HEK293 (cell line): Measurements from ENCODE around the gene STARD9.
A peak's percentile ranks its signal among the peaks of the same experiment; 100 is the strongest.

Source experiments
- BCL6B ChIP-seq: fragments of 450-650 bp; formaldehyde crosslinking; IDR thresholded peaks from 2 replicates; pipeline ENCODE4 v1.5.1; 2017; ENCODE audit warnings: missing biosample characterization, missing genetic modification characterization
- GLI2 ChIP-seq: fragments of 450-650 bp; formaldehyde crosslinking; IDR thresholded peaks from 2 replicates; pipeline ENCODE4; 2017; ENCODE audit warnings: missing biosample characterization, missing genetic modification characterization, low read depth, borderline replicate concordance
- PRDM10 ChIP-seq: fragments of 450-650 bp; formaldehyde crosslinking; IDR thresholded peaks from 2 replicates; pipeline ENCODE4 v1.5.1; 2016; ENCODE audit warnings: missing biosample characterization, missing genetic modification characterization
- PRDM2 ChIP-seq: fragments of 450-650 bp; formaldehyde crosslinking; IDR thresholded peaks from 2 replicates; pipeline ENCODE4 v1.5.1; 2016; ENCODE audit warnings: missing biosample characterization, missing genetic modification characterization, borderline replicate concordance
- SCRT1 ChIP-seq: fragments of 450-650 bp; formaldehyde crosslinking; IDR thresholded peaks from 2 replicates; pipeline ENCODE4 v1.5.1; 2016; ENCODE audit warnings: missing biosample characterization, missing genetic modification characterization, borderline replicate concordance
- TSHZ1 ChIP-seq: fragments of 450-650 bp; formaldehyde crosslinking; IDR thresholded peaks from 2 replicates; pipeline ENCODE4 v1.5.1; 2016; ENCODE audit warnings: missing biosample characterization, missing genetic modification characterization, borderline replicate concordance
- ZBTB7A ChIP-seq: fragments of 450-650 bp; formaldehyde crosslinking; IDR thresholded peaks from 2 replicates; pipeline ENCODE4 v1.5.1; 2016; ENCODE audit warnings: low read depth, missing biosample characterization, missing genetic modification characterization
- ZFHX2 ChIP-seq: fragments of 450-650 bp; formaldehyde crosslinking; conservative IDR thresholded peaks from 2 replicates; pipeline ENCODE4 v1.5.1; 2016; ENCODE audit warnings: missing biosample characterization, missing genetic modification characterization
- ZNF121 ChIP-seq: fragments of 450-650 bp; formaldehyde crosslinking; IDR thresholded peaks from 2 replicates; pipeline ENCODE4 v1.5.1; 2016; ENCODE audit warnings: missing biosample characterization, missing genetic modification characterization
- ZNF132 ChIP-seq: fragments of 450-650 bp; formaldehyde crosslinking; IDR thresholded peaks from 2 replicates; pipeline ENCODE4 v1.5.1; 2017; ENCODE audit warnings: missing biosample characterization, missing genetic modification characterization, borderline replicate concordance
- ZNF16 ChIP-seq: fragments of 450-650 bp; formaldehyde crosslinking; IDR thresholded peaks from 2 replicates; pipeline ENCODE4 v1.5.1; 2016; ENCODE audit warnings: low read depth, missing biosample characterization, missing genetic modification characterization
- ZNF239 ChIP-seq: fragments of 450-650 bp; formaldehyde crosslinking; IDR thresholded peaks from 2 replicates; pipeline ENCODE4 v1.5.1; 2016; ENCODE audit warnings: missing biosample characterization, missing genetic modification characterization
- ZNF292 ChIP-seq: fragments of 450-650 bp; formaldehyde crosslinking; IDR thresholded peaks from 2 replicates; pipeline ENCODE4 v1.5.1; 2016; ENCODE audit warnings: low read depth, missing biosample characterization, missing genetic modification characterization, borderline replicate concordance
- ZNF335 ChIP-seq: fragments of 450-650 bp; formaldehyde crosslinking; conservative IDR thresholded peaks from 2 replicates; pipeline ENCODE4 v1.5.1; 2016; ENCODE audit warnings: missing biosample characterization, missing genetic modification characterization
- ZNF488 ChIP-seq: fragments of 450-650 bp; formaldehyde crosslinking; IDR thresholded peaks from 2 replicates; pipeline ENCODE4 v1.5.1; 2016; ENCODE audit warnings: missing biosample characterization, missing genetic modification characterization
- ZNF501 ChIP-seq: fragments of 450-650 bp; formaldehyde crosslinking; IDR thresholded peaks from 2 replicates; pipeline ENCODE4 v1.5.1; 2016; ENCODE audit warnings: missing biosample characterization, missing genetic modification characterization
- ZNF623 ChIP-seq: fragments of 450-650 bp; formaldehyde crosslinking; IDR thresholded peaks from 2 replicates; pipeline ENCODE4 v1.5.1; 2016; ENCODE audit warnings: missing biosample characterization, missing genetic modification characterization
- ZSCAN4 ChIP-seq: fragments of 450-650 bp; formaldehyde crosslinking; IDR thresholded peaks from 2 replicates; pipeline ENCODE4 v1.5.1; 2017; ENCODE audit warnings: missing biosample characterization, missing genetic modification characterization
- ZSCAN5A ChIP-seq: fragments of 450-650 bp; formaldehyde crosslinking; IDR thresholded peaks from 2 replicates; pipeline ENCODE4 v1.5.1; 2016; ENCODE audit warnings: missing biosample characterization, missing genetic modification characterization

The STARD9 gene

GRCh38 chr15:42548249-42549031 lies 27.0 kb upstream of the STARD9 start, which contains the start of the genes HAUS2 and LRRC57 (continued):
- TF ChIP-seq ZNF501 (tag by site-specific recombination) (peak; percentile 64; the same call in 1 of the 2 replicates), ZSCAN4 (tag by site-specific recombination) (no peak), ZSCAN5A (tag by site-specific recombination) (peak; percentile 48; the same call in 1 of the 2 replicates), PRDM10 (tag by site-specific recombination) (peak; percentile 39; the same call in 1 of the 2 replicates), SCRT1 (tag by site-specific recombination) (no peak), ZNF335 (tag by site-specific recombination) (peak; percentile 92), TSHZ1 (no peak), ZNF623 (tag by site-specific recombination) (no peak), GLI2 (no peak), ZNF488 (tag by site-specific recombination) (no peak), ZNF292 (tag by site-specific recombination) (no peak), ZBTB7A (no peak; the same call in 1 of the 2 replicates), PRDM2 (tag by site-specific recombination) (no peak), ZNF132 (tag by site-specific recombination) (no peak), ZNF239 (tag by site-specific recombination) (no peak), BCL6B (tag by site-specific recombination) (peak; percentile 92), ZNF16 (tag by site-specific recombination) (no peak), ZFHX2 (tag by site-specific recombination) (0 out of 2 replicates have a peak, but pooled peaks have one; percentile 9), ZNF121 (tag by site-specific recombination) (no peak)
